Fibroblast of skin of left quadriceps (primary cell): ENCODE data around the gene NRP1.
A peak's percentile ranks its signal among the peaks of the same experiment; 100 is the strongest.
"Not testable (repeated sequence)": the region's sequence is repeated elsewhere in the genome, so short reads cannot be mapped to it uniquely, and the experiment has no call there.

Source experiments
- DNase-seq, 2 experiments: peaks; one replicate each; pipeline ENCODE4 v3.0.0-alpha.2; 2013; ENCODE audit warnings: low read depth in 2 of 2

Gene NRP1

GRCh38 chr10:33321516-33321915 is 13.0 kb downstream of the NRP1 start:
- no peak for DNase-seq

GRCh38 chr10:33320288-33320687 is 14.2 kb downstream of the NRP1 start:
- no peak for DNase-seq

DNA sequence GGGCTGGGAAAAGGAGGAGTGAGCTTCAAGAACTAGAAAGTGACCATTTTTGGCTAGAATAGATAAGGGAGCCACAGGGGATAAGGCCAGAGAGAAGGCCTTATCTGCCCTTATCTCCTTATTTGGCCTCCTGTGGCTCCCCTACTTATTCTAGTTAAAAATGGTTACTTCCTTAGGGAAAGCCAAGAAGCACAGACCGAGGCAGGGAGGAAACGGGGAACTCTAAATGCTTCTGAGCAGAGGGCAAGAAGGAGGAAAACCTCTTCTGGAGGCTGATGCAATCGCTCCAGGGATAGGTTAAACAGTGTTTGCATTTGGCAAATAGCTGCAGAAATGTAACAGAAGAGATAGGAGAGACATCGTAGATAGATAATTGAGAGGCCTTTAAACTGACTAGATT is 18.6 kb downstream of the NRP1 start:
- DNase-seq: no peak

GRCh38 chr10:33314811-33315561 is 19.5 kb downstream of the NRP1 start:
- peak in 1 of 2 experiments; percentile 66 for DNase-seq

DNA sequence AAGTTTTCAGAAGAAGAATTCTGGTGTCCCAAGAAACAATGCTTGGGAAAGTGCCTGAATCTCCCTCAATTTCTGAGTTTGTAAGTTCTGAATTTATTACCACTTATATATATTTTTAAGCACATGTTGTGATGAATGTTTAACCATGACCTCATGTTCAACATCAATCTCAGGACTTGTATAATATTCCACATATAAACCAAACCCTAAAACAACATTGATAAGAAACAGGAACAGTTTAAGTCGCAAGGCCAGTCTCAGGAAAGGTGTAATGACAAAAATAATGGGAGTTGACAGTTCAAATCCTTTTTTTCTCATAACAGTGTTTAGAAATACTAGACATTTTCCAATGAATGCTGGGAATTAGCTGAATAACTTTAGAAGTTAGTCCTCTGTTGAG is 22.8 kb downstream of the NRP1 start:
- DNase-seq: no peak

GRCh38 chr10:33310853-33311252 is 23.6 kb downstream of the NRP1 start:
- no peak for DNase-seq

DNA sequence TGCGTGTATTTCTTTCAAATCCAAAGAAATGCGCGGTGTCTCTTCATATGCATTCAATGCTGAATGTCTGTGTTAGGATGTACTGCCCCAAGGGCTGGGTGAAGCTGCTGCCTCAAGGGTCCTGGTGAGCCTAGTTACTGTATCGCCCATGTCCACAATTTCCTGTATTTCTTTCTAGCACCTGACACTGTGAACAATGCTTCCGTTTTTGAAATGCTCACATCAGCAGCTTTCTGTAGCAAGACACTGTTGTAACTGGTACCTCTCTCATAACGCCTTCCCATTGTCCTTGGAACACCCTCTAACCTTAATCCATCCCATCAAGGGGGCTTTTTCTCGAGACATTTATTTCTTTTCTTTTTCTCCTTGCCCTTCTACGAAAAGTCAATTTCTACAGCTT is 25.1 kb downstream of the NRP1 start:
- DNase-seq: no peak

DNA sequence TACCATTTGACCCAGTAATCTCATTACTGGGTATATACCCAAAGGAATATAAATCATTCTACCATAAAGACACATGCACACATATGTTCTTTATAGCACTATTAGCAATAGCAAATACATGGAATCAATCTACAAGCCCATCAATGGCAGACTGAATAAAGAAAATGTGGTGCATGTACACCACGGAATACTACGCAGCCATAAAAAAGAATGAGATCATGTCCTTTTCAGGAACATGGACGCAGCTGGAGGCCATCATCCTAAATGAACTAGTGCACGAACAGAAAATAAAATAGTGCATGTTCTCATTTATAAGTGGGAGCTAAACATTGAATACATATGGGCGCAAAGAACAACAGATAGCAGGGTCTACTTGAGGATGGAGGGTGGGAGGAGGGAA is 26.6 kb downstream of the NRP1 start:
- DNase-seq: no peak

DNA sequence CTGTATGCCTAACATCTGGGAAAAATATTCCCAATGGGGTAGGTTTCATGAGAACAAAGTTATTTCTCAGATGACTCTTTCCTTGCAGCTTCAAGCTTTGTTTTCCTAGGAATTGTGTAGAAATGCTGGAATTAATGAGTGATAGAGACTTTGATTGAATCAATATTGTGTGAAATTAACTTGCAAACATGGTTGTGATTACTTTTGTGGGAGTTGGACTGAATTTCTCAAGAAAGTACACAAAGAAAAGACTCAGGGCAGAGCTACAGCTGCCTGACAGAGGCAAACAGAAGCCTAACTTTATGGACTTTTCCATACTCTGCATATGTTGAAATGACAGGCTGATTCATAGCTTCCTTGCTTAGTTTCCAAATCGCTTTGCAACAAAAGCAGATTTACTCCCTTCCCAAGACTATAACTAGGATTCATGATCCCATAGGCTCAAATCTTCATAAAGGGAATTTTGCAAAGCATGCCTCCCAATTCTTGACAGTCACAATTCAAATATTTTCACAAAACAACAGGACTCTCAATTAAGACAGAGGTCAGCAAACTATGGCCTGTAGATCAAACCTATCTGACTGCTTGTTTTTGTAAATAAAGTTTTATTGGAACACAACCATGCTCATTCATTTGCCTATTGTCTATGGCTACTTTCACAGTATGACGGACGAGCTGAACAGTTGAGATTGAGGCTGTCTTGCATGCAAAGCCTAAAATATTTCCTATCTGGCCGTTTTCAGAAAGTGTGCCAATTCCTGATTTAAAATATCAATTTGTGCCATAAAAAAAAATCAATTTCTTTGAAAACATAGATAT is 27.6 kb downstream of the NRP1 start:
- DNase-seq: peak; percentile 91 to 94

DNA sequence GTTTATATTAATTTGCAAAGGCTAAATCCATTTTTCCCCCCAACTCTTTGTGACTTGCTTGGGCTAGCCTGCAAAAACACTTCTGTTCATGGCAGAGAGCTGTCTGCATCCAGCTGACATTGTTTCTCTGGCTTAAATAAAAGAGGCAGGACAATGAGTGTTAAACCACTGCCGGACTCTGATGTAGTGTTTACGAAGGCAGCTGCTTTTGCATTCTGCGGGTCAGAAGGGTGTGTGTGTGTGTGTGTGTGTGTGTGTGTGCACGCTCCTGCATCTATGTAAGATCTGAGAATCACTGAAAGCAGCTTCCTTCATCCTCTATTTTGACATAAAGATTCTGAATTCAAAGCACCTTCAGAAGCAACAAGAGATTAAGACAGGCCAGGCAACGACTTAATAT is 28.3 kb downstream of the NRP1 start:
- no peak for DNase-seq

- DNase-seq: no peak
Observed at GRCh38 chr10:33304423-33305225, 29.8 kb downstream of the NRP1 start.

DNA sequence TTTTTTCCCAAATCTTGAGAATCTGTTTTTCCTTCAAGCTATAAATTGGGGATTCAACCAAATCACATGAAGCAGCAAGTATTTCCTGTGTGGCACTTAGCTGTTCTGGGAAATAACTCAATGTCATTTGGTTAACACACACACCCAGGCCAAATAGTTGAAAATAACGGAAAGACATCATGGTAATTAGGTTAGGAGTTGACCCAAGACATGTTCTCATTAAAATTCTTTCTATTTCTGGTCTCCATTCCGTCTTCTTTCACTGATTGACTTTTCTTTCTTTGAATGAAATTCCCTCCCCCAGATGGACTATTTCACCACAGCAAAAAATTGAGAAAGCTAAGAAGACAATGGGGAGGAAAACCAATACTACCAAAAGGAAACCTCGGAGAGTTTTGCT is 30.5 kb downstream of the NRP1 start:
- no peak for DNase-seq

GRCh38 chr10:33302208-33302829 is 32.1 kb downstream of the NRP1 start:
- DNase-seq: no peak

- DNase-seq: no peak
Observed at GRCh38 chr10:33301097-33301789, 33.2 kb downstream of the NRP1 start.

DNA sequence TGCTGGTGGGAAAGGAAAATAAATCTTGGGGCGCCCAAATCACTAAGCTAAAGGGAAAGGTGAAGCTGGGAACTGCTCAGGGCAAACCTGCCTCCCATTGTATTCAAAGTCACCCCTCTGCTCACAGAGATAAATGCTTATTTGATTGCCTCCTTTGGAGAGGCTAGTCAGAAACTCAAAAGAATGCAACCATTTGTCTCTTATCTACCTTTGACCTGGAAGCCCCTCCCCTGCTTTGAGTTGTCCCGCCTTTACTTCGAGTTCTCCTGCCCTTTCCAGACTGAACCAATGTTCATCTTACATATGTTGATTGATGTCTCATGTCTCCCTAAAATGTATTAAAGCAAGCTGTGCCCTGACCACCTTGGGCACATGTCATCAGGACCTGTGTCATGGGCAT is 33.9 kb downstream of the NRP1 start:
- not testable (repeated sequence) for DNase-seq

- DNase-seq: no peak
Observed at GRCh38 chr10:33298893-33299292, 35.6 kb downstream of the NRP1 start.

- no peak for DNase-seq
Observed at GRCh38 chr10:33298110-33298509, 36.4 kb downstream of the NRP1 start.

GRCh38 chr10:33295851-33296250 is 38.6 kb downstream of the NRP1 start:
- DNase-seq: peak in 1 of 2 experiments; percentile 53

DNA sequence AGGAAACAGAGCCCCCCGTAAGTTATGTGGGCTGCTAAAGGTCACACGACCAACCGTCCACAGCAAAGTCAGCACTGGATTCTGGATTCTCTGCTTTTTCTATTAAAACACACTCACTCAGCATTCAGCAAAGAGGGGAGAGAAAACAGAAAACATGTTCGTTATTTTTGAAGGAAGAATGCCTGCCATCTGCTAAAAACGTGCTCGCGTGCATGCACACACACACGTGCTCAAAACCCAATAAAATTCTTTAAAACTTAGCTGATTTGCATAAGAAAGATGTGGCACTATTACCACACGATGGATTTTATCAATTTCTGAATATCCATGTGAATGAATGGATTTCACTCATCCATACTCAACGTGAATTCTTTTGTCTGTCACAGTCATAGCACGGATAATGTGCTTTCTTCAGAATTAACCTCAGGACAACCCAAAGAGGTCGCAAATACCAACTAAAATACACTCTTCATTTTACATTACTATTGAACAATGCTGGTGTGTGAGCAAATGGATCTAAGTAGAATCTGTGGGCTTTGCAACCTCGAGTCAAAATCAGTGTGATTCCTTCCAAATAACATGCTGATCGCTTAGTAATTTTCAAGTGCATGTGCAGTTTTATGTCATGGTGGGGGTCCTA is 40.8 kb downstream of the NRP1 start:
- no peak for DNase-seq

- DNase-seq: no peak
Observed at GRCh38 chr10:33293076-33293475, 41.4 kb downstream of the NRP1 start.
